DND-41 (cell line): ENCODE results near the gene DENND1A.

Source experiments
- ATAC-seq: fragments of 200-7000 bp; cut with Tn5 transposase; 3 replicates; pipeline ENCODE4 v1.9.1; 2021; ENCODE audit warnings: low read depth; ENCODE audit not compliant: insufficient read depth
- DNase-seq: peaks from one replicate; pipeline ENCODE4 v3.0.0-alpha.2; 2020
- H2AFZ ChIP-seq: 2 replicates; pipeline ENCODE4 v1.6.0; 2012; ENCODE audit warnings: low read depth, low read length
- H3K27ac ChIP-seq: 2 replicates; pipeline ENCODE4 v1.5.1; 2012; ENCODE audit warnings: low read length, inconsistent platforms
- H3K27me3 ChIP-seq: fragments of 200-600 bp; sonication (generic); 2 replicates; pipeline ENCODE4 v1.6.0; 2012; ENCODE audit warnings: low read length, mild to moderate bottlenecking, inconsistent platforms; ENCODE audit not compliant: insufficient read depth, poor library complexity
- H3K36me3 ChIP-seq: 2 replicates; pipeline ENCODE4 v1.5.1; 2012; ENCODE audit warnings: low read length, inconsistent platforms; ENCODE audit not compliant: insufficient read depth
- H3K4me1 ChIP-seq: 2 replicates; pipeline ENCODE4 v1.5.1; 2012; ENCODE audit warnings: mild to moderate bottlenecking, low read length; ENCODE audit not compliant: insufficient read depth
- H3K4me2 ChIP-seq: 2 replicates; pipeline ENCODE4 v1.6.0; 2012; ENCODE audit warnings: mild to moderate bottlenecking, moderate library complexity, low read length, inconsistent platforms; ENCODE audit not compliant: insufficient read depth
- H3K4me3 ChIP-seq, 2 experiments: fragments of 200-600 bp in 1 of 2; shearing (Covaris generic) in 1 of 2; 2 replicates each; pipeline ENCODE4 v1.5.1; 2012 to 2016; ENCODE audit warnings: inconsistent platforms in 2 of 2, low read length in 2 of 2, mild to moderate bottlenecking in 2 of 2, low read depth in 1 of 2, moderate library complexity in 1 of 2
- H3K79me2 ChIP-seq: 2 replicates; pipeline ENCODE4 v1.6.0; 2012; ENCODE audit warnings: low read length, inconsistent platforms; ENCODE audit not compliant: insufficient read depth
- H3K9ac ChIP-seq: 2 replicates; pipeline ENCODE4 v1.6.0; 2012; ENCODE audit warnings: low read depth, mild to moderate bottlenecking, inconsistent platforms, low read length, moderate library complexity
- H3K9me3 ChIP-seq: 2 replicates; pipeline ENCODE4 v1.5.1; 2012; ENCODE audit warnings: low read length, moderate library complexity, mild to moderate bottlenecking, inconsistent platforms; ENCODE audit not compliant: insufficient read depth, severe bottlenecking
- H4K20me1 ChIP-seq: 2 replicates; pipeline ENCODE4 v1.6.0; 2012; ENCODE audit warnings: low read length; ENCODE audit not compliant: insufficient read depth
- CTCF ChIP-seq: IDR thresholded peaks from 2 replicates; pipeline ENCODE4 v1.5.1; 2012; ENCODE audit warnings: borderline replicate concordance, low read length, moderate library complexity, mild to moderate bottlenecking; ENCODE audit not compliant: poor library complexity, severe bottlenecking; ENCODE audit errors: extremely low read depth
- EZH2 ChIP-seq: IDR thresholded peaks from 3 replicates; pipeline ENCODE4 v1.6.1; 2012; ENCODE audit warnings: borderline replicate concordance, low read depth, mild to moderate bottlenecking, moderate library complexity, low read length, inconsistent platforms; ENCODE audit not compliant: severe bottlenecking

DENND1A gene

GRCh38 chr9:123548741-123549545 is 381.0 kb downstream of the DENND1A start:
- Histone ChIP-seq H3K79me2 (no peaks in the 10 kb centered on the region), H4K20me1 (no peaks in the 10 kb centered on the region; the same call in 1 of the 2 replicates), H3K4me1 (no peaks in the 10 kb centered on the region), H3K4me3 (no peak overlapping the region), H2AFZ (no peak overlapping the region), H3K27ac (no peak overlapping the region), H3K36me3 (no peaks in the 10 kb centered on the region), H3K27me3 (no peaks in the 10 kb centered on the region), H3K9ac (no peak overlapping the region), H3K4me2 (no peak overlapping the region), H3K9me3 (no peaks in the 10 kb centered on the region)
- no peak for TF ChIP-seq CTCF
- TF ChIP-seq EZH2, result no peak
- DNase-seq, result no peak
- ATAC-seq, result no peak

GRCh38 chr9:123544007-123544827 is 385.7 kb downstream of the DENND1A start:
- Histone ChIP-seq H3K36me3 (no peaks in the 10 kb centered on the region), H3K4me2 (no peak overlapping the region), H3K4me1 (no peaks in the 10 kb centered on the region), H3K27me3 (no peaks in the 10 kb centered on the region), H4K20me1 (no peaks in the 10 kb centered on the region), H3K9me3 (no peaks in the 10 kb centered on the region), H3K79me2 (no peaks in the 10 kb centered on the region), H2AFZ (no peak overlapping the region), H3K9ac (no peak overlapping the region), H3K27ac (no peak overlapping the region), H3K4me3 (no peak overlapping the region)
- TF ChIP-seq EZH2 (no peak), CTCF (peak; percentile 76)
- ATAC-seq, result peak; percentile 37; the same call in 1 of the 3 replicates
- peak; percentile 15 for DNase-seq

- no peaks in the 10 kb centered on the region for H3K9me3 ChIP-seq
- TF ChIP-seq CTCF (no peak), EZH2 (no peak)
- H3K4me2 ChIP-seq, result no peak overlapping the region
- H2AFZ ChIP-seq, result no peak overlapping the region
- no peak for DNase-seq
- no peak overlapping the region for H3K27ac ChIP-seq
- no peaks in the 10 kb centered on the region for H3K79me2 ChIP-seq
- H4K20me1 ChIP-seq, result no peaks in the 10 kb centered on the region
- no peaks in the 10 kb centered on the region for H3K36me3 ChIP-seq
- H3K4me1 ChIP-seq, result no peaks in the 10 kb centered on the region
- no peaks in the 10 kb centered on the region for H3K27me3 ChIP-seq
- no peak overlapping the region for H3K4me3 ChIP-seq
- ATAC-seq, result no peak
- H3K9ac ChIP-seq, result no peak overlapping the region
Observed at GRCh38 chr9:123543492-123543891, 386.4 kb downstream of the DENND1A start.
